ENCODE data around the gene HINT3.

The HINT3 gene

GRCh38 chr6:125985522-125985921, 29.0 kb downstream of the HINT3 start:
- in situ Hi-C loops (cut with HindIII; ENCODE audit: low sequenced_read_pairs) = no loop called here
- H3K4me3 ChIP-seq (ENCODE audit: low read depth, low read length) = no peak overlapping the region
- no peak for TF ChIP-seq CTCF (IDR thresholded peaks at IDR 0.05; ENCODE audit: low read depth, low read length, missing control alignments)
- DNase-seq (ENCODE audit: low read depth) = no peak

GRCh38 chr6:125985979-125986300, 29.4 kb downstream of the HINT3 start:
- in situ Hi-C loops (cut with HindIII; ENCODE audit: low sequenced_read_pairs) = no loop called here
- peak overlapping the region; percentile 85 for H3K4me3 ChIP-seq (ENCODE audit: low read depth, low read length)
- TF ChIP-seq CTCF (IDR thresholded peaks at IDR 0.05; ENCODE audit: low read depth, low read length, missing control alignments) = no peak
- DNase-seq (ENCODE audit: low read depth) = no peak

- in situ Hi-C loops (cut with HindIII; ENCODE audit: low sequenced_read_pairs) = no loop called here
- TF ChIP-seq CTCF (IDR thresholded peaks at IDR 0.05; ENCODE audit: low read depth, low read length, missing control alignments) = peak; percentile 15
- H3K4me3 ChIP-seq (ENCODE audit: low read depth, low read length) = peak within 1 kb of the TSS; percentile 85
- peak; percentile 57 for DNase-seq (ENCODE audit: low read depth)
These were observed 29.9 kb downstream of the HINT3 start, which contains the start of gene TRMT11 for GRCh38 chr6:125986301-125987025. TRMT11 (plus strand) TSS chr6:125986540; CDS start chr6:125986551, 11 bp downstream.

GRCh38 chr6:125987026-125987617, 30.6 kb downstream of the HINT3 start:
- H3K4me3 ChIP-seq (ENCODE audit: low read depth, low read length) = peak overlapping the region; percentile 85
- in situ Hi-C loops (cut with HindIII; ENCODE audit: low sequenced_read_pairs) = no loop called here
- DNase-seq (ENCODE audit: low read depth) = no peak
- TF ChIP-seq CTCF (IDR thresholded peaks at IDR 0.05; ENCODE audit: low read depth, low read length, missing control alignments) = no peak

- TF ChIP-seq CTCF (IDR thresholded peaks at IDR 0.05; ENCODE audit: low read depth, low read length, missing control alignments) = no peak
- DNase-seq (ENCODE audit: low read depth) = no peak
- H3K4me3 ChIP-seq (ENCODE audit: low read depth, low read length) = no peak overlapping the region
- in situ Hi-C loops (cut with HindIII; ENCODE audit: low sequenced_read_pairs) = no loop called here
These were observed 31.7 kb downstream of the HINT3 start for GRCh38 chr6:125988280-125988679.

- peak; percentile 9 for DNase-seq (ENCODE audit: low read depth)
- no peak overlapping the region for H3K4me3 ChIP-seq (ENCODE audit: low read depth, low read length)
- in situ Hi-C loops (cut with HindIII; ENCODE audit: low sequenced_read_pairs) = no loop called here
- no peak for TF ChIP-seq CTCF (IDR thresholded peaks at IDR 0.05; ENCODE audit: low read depth, low read length, missing control alignments)
These were observed 33.1 kb downstream of the HINT3 start for GRCh38 chr6:125989631-125990030.
